ENCODE data around the gene CCDC13. TPM values are rescaled to one million over a fixed set of nuclear protein-coding genes. Genes with fewer than 3 reads are reported as not detected.

The CCDC13 gene
- total RNA-seq, 2 experiments from 2014 or later: 0.46 to 0.63 TPM

DNA sequence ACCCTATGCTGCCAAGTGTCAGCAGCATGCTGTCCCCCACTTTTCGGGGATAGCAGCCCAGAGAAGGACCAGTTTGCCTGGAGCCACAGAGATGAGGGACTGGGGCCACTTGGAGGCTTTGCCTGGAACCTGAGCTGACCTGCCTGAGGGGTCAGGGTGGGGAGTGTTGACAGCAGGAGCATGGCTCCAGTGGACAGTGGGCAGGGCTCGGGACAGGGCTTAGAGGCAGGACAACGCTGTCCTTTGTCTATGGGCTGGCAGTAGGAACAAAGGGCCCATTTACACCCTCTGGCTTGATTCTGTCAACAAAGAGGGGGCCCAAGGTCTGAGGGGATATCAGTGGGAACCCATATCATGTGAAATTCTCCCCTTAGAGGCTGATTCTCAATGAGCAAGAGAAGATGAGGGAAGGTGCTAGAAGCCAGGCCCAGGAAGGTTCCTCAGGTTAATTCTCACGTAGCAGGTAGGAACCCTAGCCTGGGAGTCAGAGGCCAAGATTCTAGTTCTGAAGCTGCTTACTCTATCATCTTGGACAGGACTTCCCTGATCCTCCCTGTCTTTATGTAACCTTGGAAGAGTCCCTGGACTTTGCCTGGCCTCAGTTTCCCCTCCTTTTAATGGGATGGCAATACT, 40.7 kb downstream of the CCDC13 start:
- ChIA-PET CTCF (no interaction called here), POLR2A (no interaction called here)
- intact Hi-C loops (cut with DNase I, micrococcal nuclease): no loop called here
- Mint-ChIP-seq H3K27me3 (no peaks in the 10 kb centered on the region), H3K9me3 (ENCODE audit: low read depth) (no peaks in the 10 kb centered on the region), H3K4me1 (no peaks in the 10 kb centered on the region), H3K4me3 (no peak overlapping the region), H3K36me3 (ENCODE audit: low read depth) (no peaks in the 10 kb centered on the region), H3K27ac (no peak overlapping the region)
- ATAC-seq (no peak), DNase-seq (no peak)

DNA sequence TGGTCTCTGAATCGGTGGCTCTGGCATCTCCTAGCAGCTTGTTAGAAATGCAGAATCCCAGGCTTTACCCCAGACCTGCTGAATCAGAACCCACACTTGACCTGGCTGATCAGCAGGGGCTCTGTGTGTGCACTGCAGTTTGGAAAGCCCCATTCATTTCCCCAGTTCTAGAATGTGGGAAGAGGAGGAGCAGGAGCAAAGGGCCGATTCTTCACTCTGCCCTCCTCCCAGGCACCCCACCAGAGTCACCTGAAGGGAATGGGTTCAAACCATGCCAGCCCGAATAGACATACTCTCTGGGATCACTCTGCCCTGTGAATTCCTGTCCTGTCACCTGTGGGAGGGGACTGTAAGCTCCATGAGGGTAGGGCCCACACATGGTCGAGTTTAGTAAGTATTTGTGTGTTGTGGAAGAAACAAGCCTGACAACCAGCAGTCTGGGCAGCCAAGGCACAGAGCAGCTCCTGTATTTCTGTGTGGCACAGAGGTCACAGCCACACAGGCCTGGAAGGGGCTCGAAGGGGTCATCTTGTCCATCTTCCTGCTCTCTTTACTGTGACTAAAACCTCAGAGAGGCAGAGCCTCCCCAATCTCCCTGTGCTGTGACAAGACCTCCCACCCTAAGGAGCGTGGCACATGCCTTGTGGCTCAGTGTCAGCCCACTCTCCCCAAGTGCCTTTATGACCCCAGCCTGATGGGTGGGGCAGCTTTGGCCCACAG, 41.4 kb downstream of the CCDC13 start:
- ChIA-PET POLR2A (no interaction called here), CTCF (no interaction called here)
- intact Hi-C loops (cut with DNase I, micrococcal nuclease): no loop called here
- Mint-ChIP-seq H3K27ac (no peak overlapping the region), H3K4me1 (no peaks in the 10 kb centered on the region), H3K4me3 (no peak overlapping the region), H3K9me3 (ENCODE audit: low read depth) (no peaks in the 10 kb centered on the region), H3K36me3 (ENCODE audit: low read depth) (no peaks in the 10 kb centered on the region), H3K27me3 (no peaks in the 10 kb centered on the region)
- no peak for DNase-seq
- ATAC-seq: no peak

DNA sequence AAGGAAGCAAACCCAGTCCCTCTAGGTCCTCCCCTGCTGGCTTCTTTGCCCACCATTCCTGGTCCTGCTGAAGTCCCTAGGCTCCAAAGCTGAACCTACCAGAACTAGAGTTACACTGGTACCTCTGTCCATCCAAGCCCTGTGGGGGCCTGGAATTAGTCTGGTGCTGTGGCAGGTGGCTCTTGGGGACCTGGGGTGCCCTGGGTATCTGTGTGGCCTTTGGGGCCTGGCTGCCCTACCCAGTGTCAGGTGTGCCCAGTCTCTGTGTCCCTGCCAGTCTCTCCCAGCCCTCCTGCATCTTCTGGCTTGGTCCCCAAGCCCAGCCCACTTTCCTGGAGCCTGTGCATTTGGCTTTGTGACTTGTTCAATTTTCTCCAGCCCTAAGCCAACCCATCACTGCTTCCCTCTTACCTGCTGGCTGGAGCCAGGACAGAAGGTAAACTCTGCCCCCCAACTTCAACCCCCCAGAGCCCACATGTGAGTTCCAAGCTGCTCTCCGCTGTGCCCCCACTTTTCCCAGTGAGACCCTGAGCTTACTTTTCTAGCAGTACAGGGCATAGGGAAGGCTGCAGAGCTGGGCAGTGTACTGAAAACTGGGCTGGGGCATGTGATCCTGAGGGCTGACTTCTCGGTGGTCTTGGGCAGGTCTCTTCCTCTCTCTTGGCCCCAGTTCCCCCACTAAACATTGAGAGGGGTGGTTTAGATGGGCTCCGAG, 42.2 kb downstream of the CCDC13 start:
- intact Hi-C loops (cut with DNase I, micrococcal nuclease): no loop called here
- DNase-seq (no peak), ATAC-seq (no peak)
- POLR2A ChIA-PET: no interaction called here
- Mint-ChIP-seq H3K36me3 (ENCODE audit: low read depth) (no peaks in the 10 kb centered on the region), H3K4me1 (no peaks in the 10 kb centered on the region), H3K27me3 (no peaks in the 10 kb centered on the region), H3K27ac (no peak overlapping the region), H3K4me3 (no peak overlapping the region), H3K9me3 (ENCODE audit: low read depth) (no peaks in the 10 kb centered on the region)
- CTCF ChIA-PET: no interaction called here

DNA sequence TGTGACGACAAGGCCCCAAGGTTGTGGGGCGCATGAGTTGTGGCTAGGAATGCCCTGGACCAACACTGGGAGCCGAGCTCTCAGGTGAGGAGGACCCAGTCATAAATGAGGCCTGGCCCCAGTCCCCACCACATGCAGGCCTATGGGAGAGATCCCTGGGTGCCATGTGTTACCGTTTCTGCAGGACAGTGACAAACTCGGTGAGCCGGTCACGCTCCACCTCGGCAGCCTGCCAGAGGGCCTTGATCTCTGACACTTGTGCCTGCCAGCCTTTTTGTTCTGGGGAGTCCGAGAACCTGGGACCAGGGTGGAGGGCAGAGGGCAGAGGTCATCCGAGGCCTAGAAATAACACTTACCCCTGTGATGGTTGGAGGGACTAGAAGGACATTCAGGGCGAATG, 42.8 kb downstream of the CCDC13 start:
- ChIA-PET CTCF (no interaction called here), POLR2A (no interaction called here)
- H3K9me3 Mint-ChIP-seq (ENCODE audit: low read depth): no peaks in the 10 kb centered on the region
- no peak for DNase-seq
- intact Hi-C loops (cut with DNase I, micrococcal nuclease): no loop called here
- H3K27me3 Mint-ChIP-seq: no peaks in the 10 kb centered on the region
- no peak overlapping the region for H3K27ac Mint-ChIP-seq
- no peak overlapping the region for H3K4me3 Mint-ChIP-seq
- ATAC-seq: no peak
- no peaks in the 10 kb centered on the region for H3K4me1 Mint-ChIP-seq
- no peaks in the 10 kb centered on the region for H3K36me3 Mint-ChIP-seq (ENCODE audit: low read depth)

DNA sequence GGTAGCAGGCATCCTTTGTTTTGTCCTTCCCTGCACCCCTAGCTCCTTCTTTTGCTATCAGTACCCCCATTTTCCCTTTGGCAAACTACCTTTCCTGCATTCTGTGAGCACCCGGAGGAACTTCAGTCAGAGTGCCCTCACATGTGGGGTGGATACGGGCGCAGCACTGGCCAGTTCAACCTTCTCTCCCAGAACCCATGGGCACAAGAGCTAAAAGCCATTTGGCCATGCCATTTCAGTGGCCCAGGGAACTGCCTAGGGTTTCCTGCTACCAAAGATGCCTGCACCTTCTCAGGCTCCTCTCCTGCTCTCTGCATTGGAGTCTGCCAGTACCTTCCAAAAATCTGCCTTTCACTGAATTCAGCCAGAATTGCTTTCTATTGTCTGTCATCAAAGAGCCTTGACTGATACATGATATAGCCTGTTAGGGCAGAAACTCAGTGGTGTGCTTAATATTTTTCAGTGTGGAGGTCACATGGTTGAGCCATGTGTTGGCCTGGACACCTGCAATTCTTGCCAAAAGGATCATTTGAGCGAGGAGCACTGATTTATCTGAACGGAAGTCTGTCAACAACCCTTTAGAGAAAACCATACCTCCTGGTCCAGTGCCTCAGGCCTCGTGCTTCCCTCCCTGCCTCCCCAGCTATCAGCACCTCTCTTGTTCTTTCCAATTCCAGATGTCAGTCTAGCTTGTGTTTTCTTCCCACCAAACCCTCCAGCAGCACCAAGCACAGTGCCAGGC, 43.5 kb downstream of the CCDC13 start:
- Mint-ChIP-seq H3K27me3 (no peaks in the 10 kb centered on the region), H3K27ac (no peak overlapping the region), H3K9me3 (ENCODE audit: low read depth) (no peaks in the 10 kb centered on the region), H3K36me3 (ENCODE audit: low read depth) (no peaks in the 10 kb centered on the region), H3K4me3 (no peak overlapping the region), H3K4me1 (no peaks in the 10 kb centered on the region)
- ChIA-PET POLR2A (no interaction called here), CTCF (interaction anchor here (0.5 to 0.8 kb wide), 2 partner anchors 15 to 91 kb away, joined by 3 read pairs; no protein-coding TSS in a partner anchor)
- intact Hi-C loops (cut with DNase I, micrococcal nuclease): no loop called here
- DNase-seq: no peak
- ATAC-seq: no peak

DNA sequence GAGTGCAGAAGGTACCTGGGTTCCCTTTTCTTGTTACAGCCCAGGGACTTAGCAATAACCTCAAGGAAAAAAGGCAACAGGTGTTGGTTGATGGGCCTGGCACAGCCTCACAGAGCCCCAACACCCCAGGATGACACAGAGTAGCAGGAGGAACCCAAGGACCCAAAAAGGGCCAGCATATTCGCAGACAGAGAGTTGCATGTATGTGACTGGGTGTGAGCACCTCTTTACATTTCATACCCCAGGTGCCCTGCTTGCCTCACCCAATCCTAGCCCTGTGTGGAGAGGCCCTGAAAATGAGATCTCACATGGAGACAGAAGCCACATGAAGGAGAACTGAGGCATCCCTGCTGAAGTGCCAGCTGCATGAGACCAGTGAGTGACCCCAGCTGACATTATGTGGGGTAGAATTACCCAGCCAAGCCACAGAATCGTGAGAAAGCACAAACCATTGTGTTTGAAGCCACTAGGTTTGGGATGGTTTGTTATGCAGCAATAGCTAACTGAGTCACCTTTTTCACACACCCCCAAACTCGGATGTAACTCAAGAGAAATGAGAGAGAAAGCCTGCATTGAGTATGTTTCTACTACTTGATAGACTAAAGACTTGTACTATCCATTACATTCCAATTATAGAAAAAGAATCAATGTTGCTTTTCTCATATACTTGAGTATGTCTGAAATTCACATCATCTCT, 44.2 kb downstream of the CCDC13 start:
- H3K4me1 Mint-ChIP-seq: no peaks in the 10 kb centered on the region
- ChIA-PET POLR2A (no interaction called here), CTCF (interaction anchor here (0.8 kb wide), 1 partner anchor 15 kb away, joined by 3 read pairs; no protein-coding TSS in a partner anchor)
- H3K27ac Mint-ChIP-seq: no peak overlapping the region
- no peak for ATAC-seq
- H3K36me3 Mint-ChIP-seq (ENCODE audit: low read depth): no peaks in the 10 kb centered on the region
- H3K27me3 Mint-ChIP-seq: peaks cover 3% of the 10 kb centered on the region
- H3K9me3 Mint-ChIP-seq (ENCODE audit: low read depth): no peaks in the 10 kb centered on the region
- DNase-seq: no peak
- no peak overlapping the region for H3K4me3 Mint-ChIP-seq
- intact Hi-C loops (cut with DNase I, micrococcal nuclease): no loop called here

DNA sequence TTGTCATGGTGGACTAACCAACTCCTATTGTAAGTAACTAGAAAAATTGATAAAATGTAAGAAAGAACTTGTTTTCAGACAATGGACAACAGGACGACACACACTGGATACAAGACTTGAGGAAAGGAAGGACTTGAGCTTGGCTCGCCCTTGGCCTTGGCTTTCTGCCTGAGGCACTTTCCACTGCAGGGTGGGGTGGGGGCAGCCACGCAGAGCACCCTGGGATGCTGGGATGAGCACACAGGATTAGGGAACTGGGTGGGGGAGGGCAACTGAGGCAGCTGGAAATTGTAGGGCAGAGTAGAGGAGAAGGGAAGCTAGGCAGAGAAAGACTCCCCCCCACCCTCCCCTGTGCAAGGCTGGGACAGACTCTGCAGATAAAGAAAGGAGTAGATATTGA, 45.0 kb downstream of the CCDC13 start:
- H3K36me3 Mint-ChIP-seq (ENCODE audit: low read depth): no peaks in the 10 kb centered on the region
- no peaks in the 10 kb centered on the region for H3K9me3 Mint-ChIP-seq (ENCODE audit: low read depth)
- ATAC-seq: no peak
- no peaks in the 10 kb centered on the region for H3K4me1 Mint-ChIP-seq
- peaks cover 3% of the 10 kb centered on the region for H3K27me3 Mint-ChIP-seq
- ChIA-PET POLR2A (no interaction called here), CTCF (no interaction called here)
- intact Hi-C loops (cut with DNase I, micrococcal nuclease): no loop called here
- no peak overlapping the region for H3K27ac Mint-ChIP-seq
- DNase-seq: no peak
- no peak overlapping the region for H3K4me3 Mint-ChIP-seq

DNA sequence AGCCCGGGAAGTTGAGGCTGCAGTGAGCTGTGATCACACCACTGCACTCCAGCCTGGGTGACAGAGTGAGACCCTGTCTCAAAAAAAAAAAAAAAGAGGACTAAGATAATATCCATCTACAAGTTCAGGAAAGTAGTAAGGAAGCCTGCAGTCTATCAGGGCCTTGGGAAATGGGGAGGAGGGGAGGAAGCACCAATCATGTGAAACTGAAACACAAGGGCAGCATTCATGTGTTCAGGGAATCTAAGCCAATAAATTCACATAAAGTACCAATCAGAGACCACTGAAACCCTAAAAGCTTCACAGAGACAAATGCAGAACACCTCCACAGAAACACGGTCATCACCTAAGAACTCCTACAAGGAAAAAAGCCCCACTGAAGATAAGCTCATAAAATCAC, 47.6 kb downstream of the CCDC13 start:
- DNase-seq (no peak), ATAC-seq (no peak)
- no peak overlapping the region for H3K27ac Mint-ChIP-seq
- intact Hi-C loops (cut with DNase I, micrococcal nuclease): no loop called here
- ChIA-PET POLR2A (no interaction called here), CTCF (interaction anchor here (0.6 kb wide), 1 partner anchor 372 kb away, joined by 3 read pairs; no protein-coding TSS in a partner anchor)
- H3K27me3 Mint-ChIP-seq: peaks cover 4% of the 10 kb centered on the region
- no peak overlapping the region for H3K4me3 Mint-ChIP-seq
- no peaks in the 10 kb centered on the region for H3K9me3 Mint-ChIP-seq (ENCODE audit: low read depth)
- H3K4me1 Mint-ChIP-seq: no peaks in the 10 kb centered on the region
- H3K36me3 Mint-ChIP-seq (ENCODE audit: low read depth): no peaks in the 10 kb centered on the region

DNA sequence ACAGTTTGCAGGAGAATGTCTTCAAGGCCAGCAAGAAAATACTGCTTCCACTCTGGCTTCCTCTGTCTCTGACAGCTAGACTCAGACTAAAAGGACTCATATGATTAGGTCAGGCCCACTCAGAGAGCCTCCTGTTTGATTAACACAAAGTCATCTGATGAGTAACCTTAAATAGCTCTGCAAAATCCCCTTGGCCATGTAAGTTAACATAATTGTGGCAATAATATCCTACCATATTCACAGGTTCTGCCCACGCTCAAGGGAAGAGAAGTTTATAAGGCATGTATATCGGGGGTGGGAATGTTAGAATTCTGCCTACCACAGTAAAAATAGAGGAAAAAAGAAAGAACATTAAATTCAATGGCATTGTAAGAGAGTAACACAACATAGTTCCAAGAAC, 49.8 kb downstream of the CCDC13 start:
- CTCF ChIA-PET: interaction anchor here (0.6 to 1.7 kb wide), 2 partner anchors 21 to 197 kb away, joined by 4 to 5 read pairs; no protein-coding TSS in a partner anchor
- H3K36me3 Mint-ChIP-seq (ENCODE audit: low read depth): no peaks in the 10 kb centered on the region
- ATAC-seq (no peak), DNase-seq (no peak)
- no peaks in the 10 kb centered on the region for H3K4me1 Mint-ChIP-seq
- H3K27me3 Mint-ChIP-seq: peaks cover 4% of the 10 kb centered on the region
- intact Hi-C loops (cut with DNase I, micrococcal nuclease): no loop called here
- no peaks in the 10 kb centered on the region for H3K9me3 Mint-ChIP-seq (ENCODE audit: low read depth)
- POLR2A ChIA-PET: no interaction called here
- no peak overlapping the region for H3K4me3 Mint-ChIP-seq
- H3K27ac Mint-ChIP-seq: no peak overlapping the region

All from activated CD4-positive, alpha-beta T cell treated with anti-CD3 and anti-CD28 coated beads for 36 hours (primary cell).